ENCODE measurements around the gene NDUFB2. TPM values are rescaled to one million over a fixed set of nuclear protein-coding genes. Genes with fewer than 3 reads are reported as not detected.
A peak's percentile ranks its signal among the peaks of the same experiment; 100 is the strongest.

Gene NDUFB2
- total RNA-seq, 1 experiment from 2014 or later: 152 TPM

DNA sequence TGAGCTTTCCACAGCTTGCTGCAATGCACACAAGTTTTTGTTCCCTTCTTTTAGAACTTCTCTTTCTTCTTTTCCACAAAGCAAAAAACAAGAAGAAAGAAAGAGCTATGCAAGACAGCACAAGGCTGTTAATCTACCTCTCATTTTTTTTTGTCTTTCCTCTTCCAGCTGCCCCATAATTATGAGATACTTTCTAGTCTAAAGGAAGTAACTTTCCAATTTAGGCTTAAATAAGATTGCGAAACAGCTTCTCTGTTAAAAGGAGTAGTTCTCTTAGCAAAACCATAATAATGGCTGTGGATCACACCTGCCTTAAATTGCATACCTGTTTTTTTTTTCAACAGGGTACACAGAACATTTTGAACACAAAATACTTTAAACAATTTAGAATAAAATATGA is 56.0 kb downstream of the NDUFB2 start:
- Mint-ChIP-seq H3K27ac (0 out of 2 replicates have a peak overlapping the region, but pooled peaks have one; percentile 24), H3K27me3 (ENCODE audit: low read depth) (no peaks in the 10 kb centered on the region), H3K4me3 (no peak overlapping the region), H3K4me1 (peaks cover 13% of the 10 kb centered on the region), H3K9me3 (no peaks in the 10 kb centered on the region), H3K36me3 (no peaks in the 10 kb centered on the region; the same call in 1 of the 2 replicates)
- TF ChIP-seq SP1 (CRISPR knock-in tag; conservative IDR thresholded peaks at IDR 0.05): no peak
- TF ChIP-seq, protein P1, sequence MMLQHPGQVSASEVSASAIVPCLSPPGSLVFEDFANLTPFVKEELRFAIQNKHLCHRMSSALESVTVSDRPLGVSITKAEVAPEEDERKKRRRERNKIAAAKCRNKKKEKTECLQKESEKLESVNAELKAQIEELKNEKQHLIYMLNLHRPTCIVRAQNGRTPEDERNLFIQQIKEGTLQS (CRISPR knock-in tag; conservative IDR thresholded peaks at IDR 0.05): no peak
- TF ChIP-seq, protein P2, sequence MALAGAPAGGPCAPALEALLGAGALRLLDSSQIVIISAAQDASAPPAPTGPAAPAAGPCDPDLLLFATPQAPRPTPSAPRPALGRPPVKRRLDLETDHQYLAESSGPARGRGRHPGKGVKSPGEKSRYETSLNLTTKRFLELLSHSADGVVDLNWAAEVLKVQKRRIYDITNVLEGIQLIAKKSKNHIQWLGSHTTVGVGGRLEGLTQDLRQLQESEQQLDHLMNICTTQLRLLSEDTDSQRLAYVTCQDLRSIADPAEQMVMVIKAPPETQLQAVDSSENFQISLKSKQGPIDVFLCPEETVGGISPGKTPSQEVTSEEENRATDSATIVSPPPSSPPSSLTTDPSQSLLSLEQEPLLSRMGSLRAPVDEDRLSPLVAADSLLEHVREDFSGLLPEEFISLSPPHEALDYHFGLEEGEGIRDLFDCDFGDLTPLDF (CRISPR knock-in tag; IDR thresholded peaks at IDR 0.05): no peak
- TF ChIP-seq, protein P3, sequence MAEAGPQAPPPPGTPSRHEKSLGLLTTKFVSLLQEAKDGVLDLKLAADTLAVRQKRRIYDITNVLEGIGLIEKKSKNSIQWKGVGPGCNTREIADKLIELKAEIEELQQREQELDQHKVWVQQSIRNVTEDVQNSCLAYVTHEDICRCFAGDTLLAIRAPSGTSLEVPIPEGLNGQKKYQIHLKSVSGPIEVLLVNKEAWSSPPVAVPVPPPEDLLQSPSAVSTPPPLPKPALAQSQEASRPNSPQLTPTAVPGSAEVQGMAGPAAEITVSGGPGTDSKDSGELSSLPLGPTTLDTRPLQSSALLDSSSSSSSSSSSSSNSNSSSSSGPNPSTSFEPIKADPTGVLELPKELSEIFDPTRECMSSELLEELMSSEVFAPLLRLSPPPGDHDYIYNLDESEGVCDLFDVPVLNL (CRISPR knock-in tag; IDR thresholded peaks at IDR 0.05; ENCODE audit: borderline replicate concordance, low read depth): no peak
- TF ChIP-seq, protein P4, sequence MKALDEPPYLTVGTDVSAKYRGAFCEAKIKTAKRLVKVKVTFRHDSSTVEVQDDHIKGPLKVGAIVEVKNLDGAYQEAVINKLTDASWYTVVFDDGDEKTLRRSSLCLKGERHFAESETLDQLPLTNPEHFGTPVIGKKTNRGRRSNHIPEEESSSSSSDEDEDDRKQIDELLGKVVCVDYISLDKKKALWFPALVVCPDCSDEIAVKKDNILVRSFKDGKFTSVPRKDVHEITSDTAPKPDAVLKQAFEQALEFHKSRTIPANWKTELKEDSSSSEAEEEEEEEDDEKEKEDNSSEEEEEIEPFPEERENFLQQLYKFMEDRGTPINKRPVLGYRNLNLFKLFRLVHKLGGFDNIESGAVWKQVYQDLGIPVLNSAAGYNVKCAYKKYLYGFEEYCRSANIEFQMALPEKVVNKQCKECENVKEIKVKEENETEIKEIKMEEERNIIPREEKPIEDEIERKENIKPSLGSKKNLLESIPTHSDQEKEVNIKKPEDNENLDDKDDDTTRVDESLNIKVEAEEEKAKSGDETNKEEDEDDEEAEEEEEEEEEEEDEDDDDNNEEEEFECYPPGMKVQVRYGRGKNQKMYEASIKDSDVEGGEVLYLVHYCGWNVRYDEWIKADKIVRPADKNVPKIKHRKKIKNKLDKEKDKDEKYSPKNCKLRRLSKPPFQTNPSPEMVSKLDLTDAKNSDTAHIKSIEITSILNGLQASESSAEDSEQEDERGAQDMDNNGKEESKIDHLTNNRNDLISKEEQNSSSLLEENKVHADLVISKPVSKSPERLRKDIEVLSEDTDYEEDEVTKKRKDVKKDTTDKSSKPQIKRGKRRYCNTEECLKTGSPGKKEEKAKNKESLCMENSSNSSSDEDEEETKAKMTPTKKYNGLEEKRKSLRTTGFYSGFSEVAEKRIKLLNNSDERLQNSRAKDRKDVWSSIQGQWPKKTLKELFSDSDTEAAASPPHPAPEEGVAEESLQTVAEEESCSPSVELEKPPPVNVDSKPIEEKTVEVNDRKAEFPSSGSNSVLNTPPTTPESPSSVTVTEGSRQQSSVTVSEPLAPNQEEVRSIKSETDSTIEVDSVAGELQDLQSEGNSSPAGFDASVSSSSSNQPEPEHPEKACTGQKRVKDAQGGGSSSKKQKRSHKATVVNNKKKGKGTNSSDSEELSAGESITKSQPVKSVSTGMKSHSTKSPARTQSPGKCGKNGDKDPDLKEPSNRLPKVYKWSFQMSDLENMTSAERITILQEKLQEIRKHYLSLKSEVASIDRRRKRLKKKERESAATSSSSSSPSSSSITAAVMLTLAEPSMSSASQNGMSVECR (CRISPR knock-in tag; IDR thresholded peaks at IDR 0.05; ENCODE audit: borderline replicate concordance): no peak
- TF ChIP-seq ZNF219 (CRISPR knock-in tag; IDR thresholded peaks at IDR 0.05; ENCODE audit: borderline replicate concordance): no peak
- no peak for TF ChIP-seq HMGA2 (CRISPR knock-in tag; IDR thresholded peaks at IDR 0.05)
- TF ChIP-seq, protein P5, sequence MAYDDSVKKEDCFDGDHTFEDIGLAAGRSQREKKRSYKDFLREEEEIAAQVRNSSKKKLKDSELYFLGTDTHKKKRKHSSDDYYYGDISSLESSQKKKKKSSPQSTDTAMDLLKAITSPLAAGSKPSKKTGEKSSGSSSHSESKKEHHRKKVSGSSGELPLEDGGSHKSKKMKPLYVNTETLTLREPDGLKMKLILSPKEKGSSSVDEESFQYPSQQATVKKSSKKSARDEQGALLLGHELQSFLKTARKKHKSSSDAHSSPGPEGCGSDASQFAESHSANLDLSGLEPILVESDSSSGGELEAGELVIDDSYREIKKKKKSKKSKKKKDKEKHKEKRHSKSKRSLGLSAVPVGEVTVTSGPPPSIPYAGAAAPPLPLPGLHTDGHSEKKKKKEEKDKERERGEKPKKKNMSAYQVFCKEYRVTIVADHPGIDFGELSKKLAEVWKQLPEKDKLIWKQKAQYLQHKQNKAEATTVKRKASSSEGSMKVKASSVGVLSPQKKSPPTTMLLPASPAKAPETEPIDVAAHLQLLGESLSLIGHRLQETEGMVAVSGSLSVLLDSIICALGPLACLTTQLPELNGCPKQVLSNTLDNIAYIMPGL (CRISPR knock-in tag; IDR thresholded peaks at IDR 0.05): no peak
- ATAC-seq (no peak), DNase-seq (ENCODE audit: low spot score) (no peak)
- CTCF ChIA-PET: interaction anchor here (0.5 kb wide), 1 partner anchor 12 kb away, joined by 3 read pairs; no protein-coding TSS in a partner anchor
- POLR2A ChIA-PET: interaction anchor here (0.6 kb wide), 1 partner anchor 14 kb away, joined by 5 read pairs; no protein-coding TSS in a partner anchor

DNA sequence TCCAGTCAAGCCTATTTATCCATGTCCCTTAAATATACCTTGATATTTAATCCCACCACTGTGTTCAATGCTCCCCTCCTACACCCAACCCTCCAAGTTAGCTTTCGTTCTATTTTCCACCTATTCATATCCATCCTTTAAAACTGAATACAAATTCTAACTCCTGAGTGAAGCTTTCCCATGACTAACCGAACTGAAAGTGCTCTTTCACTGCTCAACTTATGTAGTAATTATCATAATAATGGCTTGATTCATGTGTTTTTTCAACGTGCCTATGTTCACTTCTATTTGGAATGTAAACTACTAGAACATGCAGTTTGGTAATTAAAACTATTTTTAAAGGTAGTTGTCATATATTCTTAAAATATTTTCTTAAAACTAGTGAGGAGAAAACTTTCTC is 58.0 kb downstream of the NDUFB2 start:
- POLR2A ChIA-PET: no interaction called here
- 0 out of 2 replicates have a peak overlapping the region, but pooled peaks have one; percentile 51 for H3K27ac Mint-ChIP-seq
- DNase-seq (ENCODE audit: low spot score): no peak
- H3K4me1 Mint-ChIP-seq: peaks cover 13% of the 10 kb centered on the region
- CTCF ChIA-PET: interaction anchor here (0.9 kb wide), 1 partner anchor 14 kb away, joined by 3 read pairs; no protein-coding TSS in a partner anchor
- H3K4me3 Mint-ChIP-seq: no peak overlapping the region
- TF ChIP-seq ZNF396 (CRISPR knock-in tag; IDR thresholded peaks at IDR 0.05; ENCODE audit: borderline replicate concordance) (no peak), ZNF423 (CRISPR knock-in tag; IDR thresholded peaks at IDR 0.05) (no peak), MYBL2 (CRISPR knock-in tag; IDR thresholded peaks at IDR 0.05) (no peak), CREB1 (CRISPR knock-in tag; IDR thresholded peaks at IDR 0.05) (no peak), NFATC4 (CRISPR knock-in tag; IDR thresholded peaks at IDR 0.05) (no peak), ZNF219 (CRISPR knock-in tag; IDR thresholded peaks at IDR 0.05; ENCODE audit: borderline replicate concordance) (no peak), TP53 (CRISPR knock-in tag; IDR thresholded peaks at IDR 0.05) (no peak), ETV6 (CRISPR knock-in tag; IDR thresholded peaks at IDR 0.05) (no peak)
- TF ChIP-seq, protein P6, sequence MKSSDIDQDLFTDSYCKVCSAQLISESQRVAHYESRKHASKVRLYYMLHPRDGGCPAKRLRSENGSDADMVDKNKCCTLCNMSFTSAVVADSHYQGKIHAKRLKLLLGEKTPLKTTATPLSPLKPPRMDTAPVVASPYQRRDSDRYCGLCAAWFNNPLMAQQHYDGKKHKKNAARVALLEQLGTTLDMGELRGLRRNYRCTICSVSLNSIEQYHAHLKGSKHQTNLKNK (CRISPR knock-in tag; IDR thresholded peaks at IDR 0.05): no peak
- TF ChIP-seq, protein P7, sequence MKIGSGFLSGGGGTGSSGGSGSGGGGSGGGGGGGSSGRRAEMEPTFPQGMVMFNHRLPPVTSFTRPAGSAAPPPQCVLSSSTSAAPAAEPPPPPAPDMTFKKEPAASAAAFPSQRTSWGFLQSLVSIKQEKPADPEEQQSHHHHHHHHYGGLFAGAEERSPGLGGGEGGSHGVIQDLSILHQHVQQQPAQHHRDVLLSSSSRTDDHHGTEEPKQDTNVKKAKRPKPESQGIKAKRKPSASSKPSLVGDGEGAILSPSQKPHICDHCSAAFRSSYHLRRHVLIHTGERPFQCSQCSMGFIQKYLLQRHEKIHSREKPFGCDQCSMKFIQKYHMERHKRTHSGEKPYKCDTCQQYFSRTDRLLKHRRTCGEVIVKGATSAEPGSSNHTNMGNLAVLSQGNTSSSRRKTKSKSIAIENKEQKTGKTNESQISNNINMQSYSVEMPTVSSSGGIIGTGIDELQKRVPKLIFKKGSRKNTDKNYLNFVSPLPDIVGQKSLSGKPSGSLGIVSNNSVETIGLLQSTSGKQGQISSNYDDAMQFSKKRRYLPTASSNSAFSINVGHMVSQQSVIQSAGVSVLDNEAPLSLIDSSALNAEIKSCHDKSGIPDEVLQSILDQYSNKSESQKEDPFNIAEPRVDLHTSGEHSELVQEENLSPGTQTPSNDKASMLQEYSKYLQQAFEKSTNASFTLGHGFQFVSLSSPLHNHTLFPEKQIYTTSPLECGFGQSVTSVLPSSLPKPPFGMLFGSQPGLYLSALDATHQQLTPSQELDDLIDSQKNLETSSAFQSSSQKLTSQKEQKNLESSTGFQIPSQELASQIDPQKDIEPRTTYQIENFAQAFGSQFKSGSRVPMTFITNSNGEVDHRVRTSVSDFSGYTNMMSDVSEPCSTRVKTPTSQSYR (CRISPR knock-in tag; IDR thresholded peaks at IDR 0.05): no peak
- no peaks in the 10 kb centered on the region for H3K27me3 Mint-ChIP-seq (ENCODE audit: low read depth)
- H3K36me3 Mint-ChIP-seq: peaks cover 1% of the 10 kb centered on the region
- ATAC-seq: no peak
- H3K9me3 Mint-ChIP-seq: no peaks in the 10 kb centered on the region

All from WTC11 (cell line).